ENCODE results near the gene FAM47E.

The FAM47E gene

DNA sequence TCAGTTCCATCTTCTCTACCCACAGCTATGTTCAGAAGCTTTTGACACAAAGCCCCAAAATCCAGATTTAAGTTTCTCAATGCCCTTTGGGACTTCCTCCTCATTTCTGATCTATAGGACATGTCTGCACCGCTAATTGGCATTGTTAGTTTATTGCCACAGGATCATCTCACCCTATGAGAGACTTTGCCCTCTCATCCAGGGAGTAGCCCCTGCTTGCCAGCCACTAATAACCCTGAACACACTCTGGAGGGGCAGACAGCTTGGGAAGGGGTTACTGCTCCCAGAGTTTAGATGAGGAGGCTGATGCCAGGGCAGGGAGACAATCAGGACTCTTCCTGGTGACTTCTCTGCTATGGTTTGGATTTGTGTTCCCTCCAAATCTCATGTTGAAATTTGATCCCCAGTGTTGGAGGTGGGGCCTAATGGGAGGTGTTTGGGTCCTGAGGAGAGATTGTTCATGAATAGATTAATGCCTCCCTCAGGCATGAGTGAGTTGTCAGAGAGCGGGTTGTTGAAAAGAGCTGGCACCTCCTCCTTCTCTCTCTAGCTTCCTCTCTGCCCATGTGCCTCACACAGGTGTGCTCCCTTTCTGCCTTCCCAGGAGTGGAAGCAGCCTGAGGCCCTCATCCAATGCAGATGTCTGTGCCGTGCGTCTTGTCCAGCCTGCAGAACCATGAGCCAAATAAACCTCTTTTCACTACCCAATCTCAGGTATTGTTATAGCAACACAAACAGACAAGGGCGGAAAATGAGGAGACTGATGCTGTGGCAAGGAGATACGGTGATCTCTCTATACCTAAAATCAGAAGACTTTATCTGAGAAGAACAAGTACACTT is 34.3 kb upstream of the FAM47E start:
- ChIA-PET POLR2A (no interaction called here), CTCF (interaction anchor here (0.8 kb wide), 1 partner anchor 91 kb away, joined by 3 read pairs; no protein-coding TSS in a partner anchor)
- no peak overlapping the region for H3K4me3 ChIP-seq (ENCODE audit: low read depth, low read length)
- DNase-seq (ENCODE audit: low read depth, low spot score) = no peak
- TF ChIP-seq, protein P1, sequence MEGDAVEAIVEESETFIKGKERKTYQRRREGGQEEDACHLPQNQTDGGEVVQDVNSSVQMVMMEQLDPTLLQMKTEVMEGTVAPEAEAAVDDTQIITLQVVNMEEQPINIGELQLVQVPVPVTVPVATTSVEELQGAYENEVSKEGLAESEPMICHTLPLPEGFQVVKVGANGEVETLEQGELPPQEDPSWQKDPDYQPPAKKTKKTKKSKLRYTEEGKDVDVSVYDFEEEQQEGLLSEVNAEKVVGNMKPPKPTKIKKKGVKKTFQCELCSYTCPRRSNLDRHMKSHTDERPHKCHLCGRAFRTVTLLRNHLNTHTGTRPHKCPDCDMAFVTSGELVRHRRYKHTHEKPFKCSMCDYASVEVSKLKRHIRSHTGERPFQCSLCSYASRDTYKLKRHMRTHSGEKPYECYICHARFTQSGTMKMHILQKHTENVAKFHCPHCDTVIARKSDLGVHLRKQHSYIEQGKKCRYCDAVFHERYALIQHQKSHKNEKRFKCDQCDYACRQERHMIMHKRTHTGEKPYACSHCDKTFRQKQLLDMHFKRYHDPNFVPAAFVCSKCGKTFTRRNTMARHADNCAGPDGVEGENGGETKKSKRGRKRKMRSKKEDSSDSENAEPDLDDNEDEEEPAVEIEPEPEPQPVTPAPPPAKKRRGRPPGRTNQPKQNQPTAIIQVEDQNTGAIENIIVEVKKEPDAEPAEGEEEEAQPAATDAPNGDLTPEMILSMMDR (IDR thresholded peaks at IDR 0.05; ENCODE audit: insufficient read depth, low read length, missing control alignments) = no peak

DNA sequence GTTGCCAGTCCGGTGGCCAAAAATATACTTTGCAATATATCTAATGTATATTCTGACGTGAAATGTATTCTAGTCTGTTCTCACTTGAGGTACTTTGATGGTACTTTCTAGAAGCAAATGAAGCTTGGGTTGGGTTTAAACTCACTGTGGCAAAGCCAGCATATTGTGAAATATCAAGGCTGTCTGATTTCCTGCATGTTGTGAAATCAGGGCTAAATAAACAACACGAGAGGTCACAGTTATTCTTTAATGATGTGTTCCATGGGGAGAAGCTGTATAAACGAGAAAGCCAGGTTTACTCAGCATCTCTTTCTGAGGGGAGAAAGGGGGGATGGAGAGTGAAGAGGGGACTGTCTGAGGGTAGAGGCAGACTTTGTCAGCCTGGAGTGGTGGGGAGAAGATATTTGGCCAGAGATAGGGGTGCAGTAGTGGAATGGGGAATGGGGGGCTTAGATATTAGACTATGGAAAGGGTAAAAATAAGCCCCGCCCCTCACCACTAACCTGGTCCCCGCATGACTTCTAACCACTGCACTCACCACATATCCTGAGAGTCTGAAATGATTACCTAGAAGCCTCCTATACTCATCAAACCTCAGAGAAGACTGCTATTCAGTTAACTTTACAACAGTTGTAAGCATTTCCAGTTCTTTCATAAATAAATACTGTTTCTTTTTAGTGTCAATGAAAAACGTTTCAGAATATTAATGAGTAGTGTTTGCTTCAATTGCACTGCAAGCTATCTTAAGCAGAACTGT is 32.0 kb upstream of the FAM47E start:
- CTCF ChIA-PET = no interaction called here
- TF ChIP-seq, protein P1 (IDR thresholded peaks at IDR 0.05; ENCODE audit: insufficient read depth, low read length, missing control alignments) = no peak
- DNase-seq (ENCODE audit: low read depth, low spot score) = no peak
- POLR2A ChIA-PET = interaction anchor here (0.6 kb wide), 1 partner anchor 197 kb away, joined by 3 read pairs; no protein-coding TSS in a partner anchor
- no peak overlapping the region for H3K4me3 ChIP-seq (ENCODE audit: low read depth, low read length)

DNA sequence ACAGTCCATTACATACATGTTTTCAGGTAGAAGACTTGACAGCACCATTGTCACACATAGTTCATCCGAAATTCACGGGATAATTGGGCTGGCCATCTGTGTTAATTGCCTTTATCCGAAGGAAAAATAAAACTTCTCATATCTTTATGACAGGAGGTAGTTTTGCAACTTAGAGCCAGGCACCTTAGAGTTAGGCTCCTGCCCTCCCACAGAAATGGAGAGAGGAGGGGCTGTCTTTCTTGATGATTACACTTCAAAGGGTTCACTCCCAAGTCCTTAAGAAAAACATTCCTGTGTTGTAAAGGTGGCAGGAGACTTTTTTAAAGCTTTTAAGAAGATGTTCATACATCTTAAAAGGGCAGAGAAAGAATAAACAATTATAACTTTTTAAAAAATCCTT is 27.4 kb upstream of the FAM47E start:
- CTCF ChIA-PET = interaction anchor here (4.1 kb wide), 1 partner anchor 44 kb away, joined by 15 read pairs; no protein-coding TSS in a partner anchor
- POLR2A ChIA-PET = no interaction called here

GRCh38 chr4:76226418-76226817 is 25.1 kb upstream of the FAM47E start:
- CTCF ChIA-PET = interaction anchor here (1.1 kb wide), 2 partner anchors 16 to 46 kb away, joined by 3 read pairs; no protein-coding TSS in a partner anchor
- no peak for DNase-seq (ENCODE audit: low read depth, low spot score)
- TF ChIP-seq, protein P1 (IDR thresholded peaks at IDR 0.05; ENCODE audit: insufficient read depth, low read length, missing control alignments) = no peak
- H3K4me3 ChIP-seq (ENCODE audit: low read depth, low read length) = no peak overlapping the region
- POLR2A ChIA-PET = no interaction called here

More for the DNA sequence above, 27.4 kb upstream of the FAM47E start:
- no peak overlapping the region for H3K4me3 ChIP-seq (ENCODE audit: low read depth, low read length)
- no peak for DNase-seq (ENCODE audit: low read depth, low spot score)
- TF ChIP-seq, protein P1 (IDR thresholded peaks at IDR 0.05; ENCODE audit: insufficient read depth, low read length, missing control alignments) = no peak

GRCh38 chr4:76232681-76233080 is 18.8 kb upstream of the FAM47E start:
- no peak for DNase-seq (ENCODE audit: low read depth, low spot score)
- ChIA-PET POLR2A (no interaction called here), CTCF (no interaction called here)
- no peak overlapping the region for H3K4me3 ChIP-seq (ENCODE audit: low read depth, low read length)
- TF ChIP-seq, protein P1 (IDR thresholded peaks at IDR 0.05; ENCODE audit: insufficient read depth, low read length, missing control alignments) = no peak

- DNase-seq (ENCODE audit: low read depth, low spot score) = no peak
- H3K4me3 ChIP-seq (ENCODE audit: low read depth, low read length) = no peak overlapping the region
- TF ChIP-seq, protein P1 (IDR thresholded peaks at IDR 0.05; ENCODE audit: insufficient read depth, low read length, missing control alignments) = no peak
- CTCF ChIA-PET = no interaction called here
- POLR2A ChIA-PET = no interaction called here
Observed at GRCh38 chr4:76233083-76233482, 18.4 kb upstream of the FAM47E start.

Measured in AG04449 (cell line).